G401.6 (cell line): ENCODE results near the gene SPARC.

ENCODE experiments used
- FAIRE-seq: peaks from 2 replicates; lab custom pipeline; 2012; peaks lifted over from hg19 to GRCh38; lab: Jason Lieb, UNC

SPARC gene

DNA sequence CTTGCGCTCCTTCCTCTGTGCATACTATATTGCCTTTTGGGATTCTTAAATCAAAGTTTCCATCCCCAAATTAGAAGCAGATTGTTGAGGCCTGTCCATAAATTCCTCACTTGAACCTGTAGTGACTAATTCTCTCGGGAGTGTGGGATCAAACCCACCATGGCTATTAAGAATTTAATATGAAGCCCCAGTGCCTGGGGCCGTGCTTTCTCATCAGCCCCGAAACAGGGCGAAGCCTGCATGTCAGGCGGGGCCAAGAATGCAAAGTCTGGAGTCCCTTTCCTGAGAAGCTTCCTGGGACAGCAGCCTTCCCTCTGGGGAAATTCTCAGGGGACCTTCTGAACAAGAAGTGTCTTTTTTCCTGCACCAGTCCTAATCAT is 66.3 kb downstream of the SPARC start:
- no peak for FAIRE-seq

DNA sequence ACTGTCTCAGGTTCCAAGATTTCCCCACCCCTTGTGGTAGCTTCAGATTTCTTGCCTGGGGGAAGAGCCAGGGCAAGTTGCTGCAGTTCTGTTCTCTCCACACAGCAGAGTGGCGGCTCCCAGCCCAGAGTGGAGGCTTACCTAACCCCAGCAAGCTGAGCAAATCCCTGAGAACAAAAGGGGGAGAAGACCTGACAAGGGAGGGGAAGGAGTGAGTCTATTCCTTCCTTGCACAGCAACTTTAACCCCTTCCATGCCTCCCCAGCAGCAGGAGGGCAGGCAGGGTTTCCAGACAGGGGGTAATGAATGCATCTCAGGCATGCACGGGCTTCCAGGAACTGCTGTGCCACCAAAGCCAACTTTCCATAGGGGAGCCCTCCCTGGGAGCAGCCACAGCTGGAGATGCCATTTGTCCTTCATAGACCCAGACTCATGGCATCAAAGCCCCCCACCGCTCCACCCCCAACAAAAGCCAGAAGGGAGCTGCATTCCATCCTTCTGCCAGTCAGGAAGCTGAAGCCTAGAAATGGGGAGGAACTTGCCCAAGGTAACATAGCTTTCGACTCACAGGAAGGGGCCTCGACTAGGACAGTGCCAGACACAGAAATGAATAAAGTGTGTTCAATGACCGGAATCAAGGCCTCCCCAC is 66.8 kb downstream of the SPARC start:
- no peak for FAIRE-seq

DNA sequence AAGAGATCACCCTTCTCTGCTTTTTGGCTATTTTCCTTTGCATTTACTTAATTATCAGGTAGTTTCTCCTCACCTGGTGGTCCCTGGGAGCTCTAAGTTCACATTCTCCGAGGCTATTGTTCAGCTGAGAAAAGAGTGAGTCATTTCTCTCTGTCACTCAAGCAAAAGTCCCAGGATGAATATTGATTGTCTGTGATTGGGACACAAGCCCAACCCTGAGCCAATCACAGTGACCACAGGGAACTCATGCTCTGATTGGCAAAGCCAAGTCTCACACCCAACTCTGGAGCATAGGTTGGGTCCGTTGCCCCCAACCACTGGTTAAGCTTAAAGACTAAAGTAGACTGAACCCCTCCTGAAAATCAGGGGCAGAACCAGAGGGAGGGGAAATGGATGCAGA is 67.8 kb downstream of the SPARC start:
- FAIRE-seq: no peak

DNA sequence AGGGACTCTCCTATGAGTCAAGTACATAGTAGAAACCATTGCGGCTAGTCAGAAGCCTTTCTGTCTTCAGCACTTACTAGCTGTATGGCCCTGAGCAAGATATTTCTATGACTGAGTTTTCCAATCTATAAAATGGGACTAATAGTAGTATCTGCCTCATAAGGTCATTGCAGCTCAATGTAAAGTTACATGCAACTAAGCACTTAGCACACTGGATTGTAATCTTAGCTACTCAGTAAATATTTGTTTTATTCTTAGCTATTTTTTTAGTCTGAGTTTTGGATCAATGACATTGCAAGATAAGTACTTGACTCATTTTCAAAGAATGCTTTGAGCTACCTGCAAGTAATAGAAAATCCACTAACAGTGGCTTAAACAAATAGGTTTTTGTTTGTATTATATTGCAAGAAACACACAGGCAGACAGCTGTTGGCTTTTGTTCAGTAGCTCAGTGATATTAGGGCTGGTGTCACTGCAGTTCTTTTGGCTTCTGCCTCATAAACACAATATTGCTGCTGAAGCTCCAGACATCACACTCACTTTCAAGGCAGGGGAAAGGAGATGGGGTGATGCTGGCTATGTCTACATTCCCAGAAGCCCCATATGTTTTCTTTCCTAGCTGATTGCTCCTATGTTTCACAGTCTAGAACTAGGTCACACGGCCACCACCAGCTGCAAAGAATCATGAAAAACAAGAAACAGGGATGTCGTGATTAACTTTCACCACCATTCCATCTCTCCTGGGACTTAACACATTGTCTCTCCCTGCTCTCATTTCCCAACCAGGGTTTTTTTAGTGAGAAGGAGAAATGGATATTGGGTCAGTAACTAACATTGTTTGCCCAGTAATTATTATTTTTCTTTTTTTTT is 68.6 kb downstream of the SPARC start:
- FAIRE-seq: no peak

DNA sequence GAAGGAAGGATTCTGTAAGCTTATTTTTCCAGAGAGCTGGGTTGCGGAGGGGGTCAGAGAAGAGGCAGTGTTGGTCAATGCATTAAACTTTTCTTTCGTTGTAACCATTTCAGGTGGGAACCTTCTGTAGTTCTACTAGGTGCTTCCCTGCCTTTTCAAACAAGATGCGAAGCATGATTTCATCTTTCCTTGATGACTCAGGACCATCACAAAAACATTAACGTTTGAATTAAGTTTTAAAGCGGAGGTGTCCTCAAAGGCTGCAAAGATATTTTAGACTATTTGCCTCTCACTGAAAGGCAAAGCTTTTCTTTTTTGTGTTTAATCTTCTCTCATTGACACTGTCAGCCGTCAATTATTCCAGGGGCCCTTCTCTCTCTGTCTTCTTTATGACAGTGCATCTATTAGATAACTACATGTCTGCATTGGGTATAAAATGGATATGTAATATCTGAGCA is 69.3 kb downstream of the SPARC start:
- FAIRE-seq: no peak

DNA sequence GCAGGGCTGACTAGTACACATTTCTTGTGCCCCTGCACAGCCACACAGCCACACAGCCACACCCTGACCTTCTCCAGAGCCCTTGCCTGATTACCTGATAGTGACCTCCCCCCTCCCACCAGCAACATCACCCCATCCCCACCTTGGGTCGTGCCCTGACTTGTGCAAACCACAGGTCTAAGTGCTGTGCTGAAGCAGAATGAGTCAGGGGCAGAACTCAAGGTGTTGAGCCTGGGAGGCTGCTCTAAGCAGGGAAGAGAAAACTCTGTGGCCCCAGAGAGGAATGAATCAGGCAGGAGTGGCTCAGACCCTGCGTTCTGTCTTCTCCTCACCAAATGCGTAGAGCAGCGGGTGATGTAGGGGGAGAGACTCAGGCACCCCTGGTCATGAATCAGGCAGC is 71.3 kb downstream of the SPARC start:
- no peak for FAIRE-seq

DNA sequence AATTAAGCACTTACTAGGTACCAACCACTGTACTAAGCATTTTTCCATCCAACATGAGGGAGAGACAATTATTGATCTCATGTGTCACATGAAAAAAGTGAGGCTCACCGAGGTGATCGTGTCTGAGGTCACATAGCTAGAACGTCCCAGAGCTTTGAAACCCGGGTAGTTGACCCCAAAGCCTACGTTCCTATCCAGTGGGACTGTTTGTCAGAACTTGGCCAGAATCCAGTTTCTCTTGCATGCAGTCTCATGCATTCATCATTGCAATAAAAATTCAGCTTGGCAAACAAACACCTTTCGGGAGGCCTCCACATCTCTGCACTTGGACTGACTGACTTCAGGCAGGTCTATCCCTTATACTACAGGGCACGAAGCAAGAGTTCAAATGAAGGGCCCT is 72.2 kb downstream of the SPARC start:
- FAIRE-seq: no peak

DNA sequence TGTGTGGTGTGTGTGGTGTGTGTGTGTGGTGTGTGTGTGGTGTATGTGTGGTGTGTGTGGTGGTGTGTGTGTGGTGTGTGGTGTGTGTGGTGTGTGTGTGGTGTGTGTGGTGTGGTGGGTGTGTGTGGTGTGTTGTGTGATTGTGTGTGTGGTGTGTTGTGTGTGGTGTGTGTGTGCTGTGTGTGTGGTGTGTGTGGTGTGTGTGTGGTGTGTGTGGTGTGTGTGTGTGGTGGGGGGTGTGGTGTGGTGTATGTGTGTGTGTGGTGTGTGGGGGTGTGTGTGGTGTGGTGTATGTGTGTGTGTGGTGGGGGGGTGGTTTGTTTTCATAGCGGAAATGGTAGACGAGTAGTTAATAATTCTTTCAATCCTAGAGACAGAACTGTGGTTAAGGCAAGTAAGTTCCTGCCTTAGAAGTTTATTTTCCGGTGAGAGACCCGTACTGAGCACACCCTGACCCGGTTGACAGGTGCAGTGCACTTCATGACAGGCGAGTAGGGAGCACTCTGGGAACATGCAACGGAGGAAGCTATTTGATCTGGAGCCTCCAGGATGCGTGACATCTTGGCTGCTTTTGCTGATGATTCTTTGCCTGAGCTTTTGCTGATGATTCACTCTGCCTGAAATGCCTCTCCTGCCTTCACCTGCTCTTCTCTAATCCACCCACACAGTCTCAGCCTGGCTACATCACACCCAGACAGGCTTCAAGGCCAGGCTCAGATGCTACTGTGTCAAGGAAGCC is 73.9 kb downstream of the SPARC start:
- FAIRE-seq: no peak

DNA sequence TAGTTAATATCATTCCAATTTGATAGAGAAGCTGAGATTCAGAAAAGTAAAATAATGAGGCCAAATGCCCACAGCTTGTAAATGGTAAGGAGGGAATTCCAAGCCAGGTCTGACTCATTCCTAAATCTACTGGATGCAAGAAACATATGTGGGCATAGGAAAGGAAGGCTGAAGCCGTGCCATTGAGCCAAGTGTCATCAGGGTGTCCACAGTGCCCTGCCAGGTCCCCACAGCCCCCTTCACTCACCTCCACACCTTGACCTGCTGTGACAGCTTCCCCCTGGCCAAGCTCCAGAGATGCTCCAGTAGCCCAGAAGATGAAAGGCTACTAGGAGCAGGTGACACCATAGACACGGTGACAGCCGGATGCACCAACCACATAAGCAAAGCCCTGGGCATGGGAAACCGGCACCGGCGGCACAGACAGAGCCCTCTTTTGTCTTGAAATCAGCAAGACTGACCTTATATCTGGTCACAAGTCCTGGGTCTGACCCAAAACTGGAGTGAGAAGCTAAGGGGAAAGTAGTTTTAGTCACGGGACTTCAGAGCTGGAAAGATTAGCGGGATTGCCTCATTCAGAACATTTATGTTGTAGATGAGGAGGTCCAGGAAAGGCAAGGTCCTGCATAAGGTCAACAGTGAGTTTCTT is 75.5 kb downstream of the SPARC start:
- FAIRE-seq: no peak
